Measurements from ENCODE around the gene HTR1E.
"Not testable (repeated sequence)": the region's sequence is repeated elsewhere in the genome, so short reads cannot be mapped to it uniquely, and the experiment has no call there.

Gene HTR1E

DNA sequence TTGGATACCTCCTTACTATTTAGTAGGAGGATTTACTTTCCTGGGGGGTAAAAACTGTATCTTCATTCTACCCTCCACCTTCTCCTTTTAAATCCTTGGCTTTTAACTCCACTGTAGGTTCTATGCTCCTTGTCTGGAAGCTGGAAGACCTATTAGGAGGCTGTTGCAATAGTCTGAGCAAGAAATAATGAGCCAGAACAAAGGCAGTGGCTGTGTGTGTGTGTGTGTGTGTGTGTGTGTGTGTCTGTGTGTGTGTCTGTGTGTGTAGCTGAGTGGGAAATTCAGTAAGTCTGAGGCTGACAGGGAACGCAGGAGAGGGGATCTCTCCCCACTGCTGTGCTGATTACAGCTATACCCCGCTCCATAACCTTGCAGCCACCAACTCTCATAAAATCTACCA lies 35.8 kb downstream of the HTR1E start:
- no peak for DNase-seq (ENCODE audit: low read depth in 2 of 2)

- no peak for DNase-seq (ENCODE audit: low read depth in 2 of 2)
These were observed 40.9 kb downstream of the HTR1E start for GRCh38 chr6:86978251-86978650.

GRCh38 chr6:87001494-87001893 lies 64.2 kb downstream of the HTR1E start:
- no peak for DNase-seq (ENCODE audit: low read depth in 2 of 2)

DNA sequence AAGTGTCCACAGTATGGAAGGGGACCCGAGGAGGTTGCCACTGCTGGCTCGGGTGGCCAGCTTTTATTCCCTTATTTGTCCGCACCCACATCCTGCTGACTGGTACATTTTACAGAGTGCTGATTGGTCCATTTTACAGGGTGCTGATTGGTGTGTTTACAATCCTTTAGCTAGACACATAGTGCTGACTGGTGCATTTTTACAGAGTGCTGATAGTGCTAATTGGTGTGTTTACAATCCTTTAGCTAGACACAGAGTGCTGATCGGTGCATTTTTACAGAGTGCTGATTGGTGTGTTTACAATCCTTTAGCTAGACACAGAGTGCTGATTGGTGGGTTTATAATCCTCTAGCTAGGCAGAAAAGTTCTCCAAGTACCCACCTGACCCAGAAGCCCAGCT lies 65.1 kb downstream of the HTR1E start:
- not testable (repeated sequence) for DNase-seq (ENCODE audit: low read depth in 2 of 2)

GRCh38 chr6:87006541-87006940 lies 69.2 kb downstream of the HTR1E start:
- not testable (repeated sequence) for DNase-seq (ENCODE audit: low read depth in 2 of 2)

- DNase-seq (ENCODE audit: low read depth in 2 of 2) = not testable (repeated sequence)
These were observed 72.3 kb downstream of the HTR1E start for GRCh38 chr6:87009581-87009980.

DNA sequence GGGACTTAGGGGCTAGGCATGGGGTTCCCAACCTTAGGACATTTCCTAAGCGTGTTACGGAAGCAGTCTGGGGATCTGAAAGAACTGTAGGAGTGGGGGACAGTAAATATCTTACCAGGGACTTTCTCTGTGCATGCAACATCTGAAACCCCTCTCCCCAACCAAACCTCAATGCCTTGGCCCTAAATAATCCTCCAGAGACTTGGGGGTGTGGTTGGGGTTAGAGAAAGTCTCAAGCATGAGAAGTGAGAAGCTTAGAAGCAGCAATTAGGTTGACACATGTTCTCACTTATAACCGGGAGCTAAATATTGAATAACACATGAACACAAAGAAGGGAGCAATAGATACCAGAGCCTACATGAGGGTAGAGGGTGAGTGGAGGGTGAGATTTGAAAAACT lies 74.7 kb downstream of the HTR1E start:
- DNase-seq (ENCODE audit: low read depth in 2 of 2) = no peak

DNA sequence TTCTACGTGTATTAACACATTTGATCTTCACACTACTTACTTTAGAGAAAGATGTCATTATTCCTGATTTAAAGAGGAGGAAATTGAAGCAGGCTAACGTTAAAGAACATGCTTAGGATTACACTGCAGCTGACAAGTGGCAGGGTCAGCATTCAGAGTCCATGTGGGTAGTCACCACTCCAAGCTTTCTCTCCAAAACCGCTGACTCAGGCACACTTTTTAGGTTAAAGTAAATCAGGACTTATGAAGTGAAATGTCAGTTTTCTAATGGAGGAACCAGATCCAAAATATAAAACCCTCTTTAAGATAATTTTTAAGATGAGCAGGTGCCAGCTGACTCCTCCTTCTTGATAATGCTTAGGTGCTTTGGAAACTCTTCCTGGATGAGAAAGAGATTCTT lies 75.4 kb downstream of the HTR1E start:
- DNase-seq (ENCODE audit: low read depth in 2 of 2) = no peak

DNA sequence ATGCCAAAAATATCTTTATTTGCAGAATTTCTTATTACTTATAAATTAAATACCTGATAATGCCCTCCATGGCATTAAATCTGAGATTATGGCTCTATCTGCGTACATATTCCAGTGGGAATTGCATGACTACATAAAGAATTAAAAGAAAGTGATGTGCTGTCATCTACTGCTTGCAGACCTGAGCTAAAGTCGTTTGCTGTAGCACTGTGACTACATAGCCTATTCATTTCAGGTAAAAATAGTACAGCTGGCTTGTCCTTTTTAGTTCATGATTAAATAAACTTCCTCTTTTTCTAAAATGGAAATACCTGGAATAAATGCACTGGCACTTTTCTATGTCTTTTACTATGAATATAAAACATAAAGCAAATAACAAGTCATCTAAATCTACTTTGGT lies 79.4 kb downstream of the HTR1E start:
- DNase-seq (ENCODE audit: low read depth in 2 of 2) = no peak

GRCh38 chr6:87027021-87027420 lies 89.7 kb downstream of the HTR1E start:
- no peak for DNase-seq (ENCODE audit: low read depth in 2 of 2)

- no peak for DNase-seq (ENCODE audit: low read depth in 2 of 2)
These were observed 92.5 kb downstream of the HTR1E start for GRCh38 chr6:87029711-87030314.

DNA sequence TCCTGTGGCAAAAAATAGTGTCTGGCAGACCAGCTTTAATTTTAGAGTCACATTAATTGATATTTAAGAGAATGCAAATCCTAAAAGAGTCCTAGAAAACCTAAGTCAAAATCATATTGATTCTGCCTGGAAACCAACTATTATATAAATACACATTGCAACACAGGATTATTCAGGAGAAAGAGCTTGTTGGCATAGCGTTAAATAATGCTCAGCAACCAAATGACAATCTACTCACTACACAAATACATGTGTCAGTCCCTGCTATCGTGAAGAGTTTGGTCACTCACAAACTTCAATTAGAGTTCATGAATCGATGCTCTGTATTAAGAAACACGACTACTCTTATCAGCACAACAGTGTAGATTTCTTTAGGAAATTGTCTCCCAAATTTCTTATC lies 103.4 kb downstream of the HTR1E start:
- DNase-seq (ENCODE audit: low read depth in 2 of 2) = no peak

GRCh38 chr6:87045521-87046075 lies 108.3 kb downstream of the HTR1E start:
- no peak for DNase-seq (ENCODE audit: low read depth in 2 of 2)

DNA sequence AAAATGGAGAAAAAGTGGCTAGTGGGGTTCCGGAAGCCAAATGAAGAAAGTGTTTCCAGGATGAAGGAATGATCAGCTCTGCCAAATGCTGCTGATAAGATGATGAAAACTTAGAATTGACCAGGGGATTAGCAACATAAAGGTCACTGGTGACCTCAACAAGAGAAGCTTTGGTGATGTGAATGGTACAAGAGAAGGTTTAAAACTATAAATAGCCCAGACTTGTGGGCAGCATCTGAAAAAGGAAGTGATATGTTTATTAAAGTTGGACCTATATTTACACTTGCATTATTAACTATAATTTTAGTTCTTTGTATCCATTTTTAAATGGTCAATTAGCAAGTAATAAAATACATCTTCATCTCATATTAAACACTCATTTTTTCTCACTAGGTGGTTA lies 112.5 kb downstream of the HTR1E start:
- DNase-seq (ENCODE audit: low read depth in 2 of 2) = no peak

GRCh38 chr6:87053312-87053711 lies 116.0 kb downstream of the HTR1E start:
- DNase-seq (ENCODE audit: low read depth in 2 of 2) = no peak

DNA sequence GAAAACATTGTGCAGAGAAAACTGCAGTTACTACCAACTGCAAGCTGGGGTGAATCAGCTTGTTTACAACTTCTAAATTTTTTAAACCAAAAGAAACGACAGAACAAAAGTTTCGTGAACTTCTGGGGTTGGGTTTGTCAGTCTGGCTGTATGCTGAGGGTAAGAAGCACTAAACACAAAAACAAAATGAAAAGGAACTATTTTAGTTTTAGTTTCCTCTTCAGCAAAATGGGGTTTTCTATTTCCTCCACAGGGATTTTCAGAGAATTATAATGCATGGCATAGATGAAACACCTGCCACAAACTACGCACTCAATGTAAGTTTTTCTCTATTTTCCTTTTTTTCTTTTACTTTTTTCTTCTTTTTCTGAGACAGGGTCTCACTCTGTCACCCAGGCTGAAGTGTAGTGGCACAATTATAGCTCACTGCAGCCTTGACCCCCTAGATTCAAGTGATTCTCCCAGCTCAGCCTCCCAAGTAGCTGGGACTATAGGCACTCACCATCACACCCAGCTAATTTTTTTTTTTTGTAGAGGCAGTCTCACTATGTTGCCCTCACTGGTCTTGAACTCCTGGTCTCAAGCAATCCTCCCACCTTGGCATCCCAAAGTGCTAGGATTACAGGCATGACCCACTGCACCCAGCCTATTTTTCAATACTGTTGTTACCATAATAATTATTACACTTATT lies 117.0 kb downstream of the HTR1E start:
- no peak for DNase-seq (ENCODE audit: low read depth in 2 of 2)

GRCh38 chr6:87059943-87060342 lies 122.6 kb downstream of the HTR1E start:
- no peak for DNase-seq (ENCODE audit: low read depth in 2 of 2)

DNA sequence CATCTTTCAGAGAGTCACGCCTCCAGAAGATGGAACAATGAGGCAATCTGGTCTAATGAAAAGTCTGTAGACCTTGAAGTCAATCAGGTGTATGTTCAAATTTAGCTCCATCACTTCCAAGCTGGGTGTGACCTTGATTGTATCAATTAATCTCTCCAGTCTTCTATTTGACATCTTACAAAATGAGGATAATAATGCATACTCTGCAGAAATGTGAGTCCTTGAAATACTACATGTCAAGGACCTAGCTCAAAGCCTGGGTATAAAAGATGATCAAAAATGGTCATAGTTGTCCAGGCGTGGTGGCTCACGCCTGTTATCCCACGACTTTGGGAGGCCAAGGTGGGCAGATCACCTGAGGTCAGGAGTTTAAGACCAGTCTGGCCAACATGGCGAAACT lies 127.8 kb downstream of the HTR1E start:
- no peak for DNase-seq (ENCODE audit: low read depth in 2 of 2)

Measured in activated CD8-positive, alpha-beta memory T cell treated with anti-CD3 and anti-CD28 coated beads for 4 hours (primary cell).